Activated gamma-delta T cell treated with anti-CD3 and anti-CD28 coated beads, Interleukin-2, amount 50 U/mL, for 16 hours (primary cell): ENCODE results near the gene MAP7.
"Not testable (repeated sequence)": the region's sequence is repeated elsewhere in the genome, so short reads cannot be mapped to it uniquely, and the experiment has no call there.

Experiments
- DNase-seq: peaks from one replicate; pipeline ENCODE4 v3.0.0-alpha.2; 2020; ENCODE audit warnings: low read depth

MAP7 gene

DNA sequence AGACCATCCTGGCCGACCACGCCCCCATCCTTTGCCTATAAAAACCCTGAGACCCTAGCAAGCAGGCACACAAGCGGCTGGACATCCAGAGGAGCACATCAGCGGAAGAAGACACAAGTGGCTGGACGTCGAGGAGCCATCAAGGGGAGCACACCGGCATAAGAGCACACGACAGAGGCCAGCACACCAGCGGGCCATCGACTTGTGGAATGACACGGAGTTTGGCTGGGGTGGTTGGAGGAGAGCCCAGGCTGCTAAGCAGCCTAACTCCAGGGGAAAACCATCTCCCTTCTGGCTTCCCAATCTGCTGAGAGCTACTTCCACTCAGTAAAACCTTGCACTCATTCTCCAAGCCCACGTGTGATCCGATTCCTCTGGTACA, 215.8 kb downstream of the MAP7 start:
- no peak for DNase-seq

- no peak for DNase-seq
Measured at GRCh38 chr6:136333824-136334464, 216.3 kb downstream of the MAP7 start.

GRCh38 chr6:136331461-136331860, 218.8 kb downstream of the MAP7 start:
- DNase-seq = no peak

- no peak for DNase-seq
Measured at GRCh38 chr6:136330634-136331033, 219.6 kb downstream of the MAP7 start.

- DNase-seq = no peak
Measured at GRCh38 chr6:136326038-136326553, 224.1 kb downstream of the MAP7 start.

- no peak for DNase-seq
Measured at GRCh38 chr6:136324686-136325380, 225.4 kb downstream of the MAP7 start.

DNA sequence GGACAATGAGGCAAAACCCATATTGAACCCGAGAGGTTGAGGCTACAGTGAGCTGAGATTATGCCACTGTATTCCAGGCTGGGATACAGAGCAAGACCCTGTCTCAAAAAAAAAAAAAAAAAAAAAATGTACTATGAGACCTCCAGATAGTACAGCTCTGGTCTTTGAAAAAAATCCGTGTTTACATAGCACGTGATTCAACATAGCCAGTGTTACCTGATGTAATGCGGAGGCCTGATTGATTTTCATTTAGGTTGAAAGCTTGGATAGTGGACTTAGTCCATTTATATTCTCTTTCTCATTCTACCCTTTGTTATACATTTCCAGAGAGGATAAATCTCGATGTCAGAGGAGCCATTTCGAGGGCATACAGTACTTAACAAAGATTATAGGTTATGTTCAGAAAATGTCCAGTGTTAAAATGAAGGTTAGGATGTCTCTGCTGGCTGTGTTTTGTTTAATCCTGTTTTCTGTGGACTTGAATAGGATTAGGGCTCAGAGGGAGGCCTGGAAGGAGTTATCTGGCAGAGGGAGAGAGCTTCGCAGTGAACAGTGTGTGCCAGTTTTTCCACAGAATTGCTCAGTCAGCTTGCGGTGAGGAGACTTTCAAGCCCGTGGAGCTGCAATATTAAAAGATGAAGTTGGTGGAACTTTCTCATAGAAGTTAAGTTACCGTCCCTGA, 226.7 kb downstream of the MAP7 start:
- no peak for DNase-seq

GRCh38 chr6:136319732-136320131, 230.5 kb downstream of the MAP7 start:
- no peak for DNase-seq

DNA sequence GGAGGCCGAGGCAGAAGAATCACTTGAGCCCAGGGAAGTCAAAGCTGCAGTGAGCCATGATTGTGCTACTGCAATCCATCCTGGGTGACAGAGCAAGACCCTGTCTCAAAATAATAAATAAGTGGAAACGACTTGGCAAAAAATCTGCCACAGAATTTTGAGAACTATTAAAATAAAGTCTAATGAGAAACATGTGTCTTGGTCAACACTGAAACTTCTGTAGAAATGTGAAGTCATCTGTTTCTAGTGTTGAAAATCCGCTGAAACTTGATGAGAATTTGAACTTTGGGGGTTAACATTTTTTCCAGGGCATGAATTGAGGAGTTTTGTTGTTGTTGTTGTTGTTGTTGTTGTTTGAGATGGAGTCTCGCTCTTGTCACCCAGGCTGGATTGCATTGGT, 231.5 kb downstream of the MAP7 start:
- no peak for DNase-seq

DNA sequence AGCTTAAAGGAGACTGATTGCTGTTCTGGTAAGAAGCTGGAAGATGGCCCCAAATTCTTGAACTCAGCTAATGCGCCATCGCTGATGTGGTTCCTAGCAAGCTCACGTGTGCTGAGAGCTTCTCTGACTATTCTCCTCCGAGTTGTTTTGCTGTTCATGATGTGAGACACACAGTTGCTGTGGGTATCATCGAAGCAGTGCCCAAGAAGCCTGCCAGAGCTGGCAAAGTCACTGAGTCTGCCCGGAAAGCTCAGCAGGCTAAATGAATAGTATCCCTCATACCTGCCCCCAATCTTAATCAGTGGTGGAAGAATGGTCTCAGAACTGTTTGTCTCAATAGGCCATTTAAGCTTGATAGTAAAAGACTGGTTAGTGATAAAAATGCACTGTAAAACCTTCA, 232.3 kb downstream of the MAP7 start:
- no peak for DNase-seq

DNA sequence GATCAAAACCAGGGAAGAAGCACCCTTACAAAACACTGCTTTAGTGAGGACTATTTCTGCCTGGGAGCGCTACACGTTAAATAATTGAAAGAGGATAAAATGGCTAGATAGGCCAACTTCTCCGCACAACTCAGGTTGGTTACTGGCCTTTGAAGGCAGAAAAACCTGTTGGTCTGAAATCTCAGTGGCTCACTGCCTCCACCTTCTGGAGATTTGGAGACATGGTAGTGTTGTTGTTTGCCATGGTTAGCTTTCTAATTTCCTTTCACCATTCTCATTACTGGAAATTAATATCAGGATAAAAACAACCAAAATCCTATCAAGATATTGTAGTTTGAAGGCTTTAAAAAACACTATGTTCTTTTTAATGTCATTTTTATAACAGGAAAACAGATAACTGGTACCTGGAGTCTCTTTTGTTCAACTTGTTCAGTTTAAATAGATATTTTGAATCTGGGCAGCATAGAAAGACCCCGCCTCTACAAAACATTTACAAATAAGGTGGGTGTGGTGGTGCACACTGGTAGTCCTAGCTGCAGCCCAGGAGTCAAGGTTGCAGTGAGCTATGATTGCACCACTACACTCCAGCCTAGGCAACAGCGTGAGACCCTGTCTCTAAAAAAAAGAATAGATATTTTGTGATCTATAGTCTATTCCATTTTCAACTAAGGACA, 233.1 kb downstream of the MAP7 start:
- peak; percentile 42 for DNase-seq

- DNase-seq = no peak
Measured at GRCh38 chr6:136315594-136315993, 234.6 kb downstream of the MAP7 start.

- DNase-seq = no peak
Measured at GRCh38 chr6:136312975-136313374, 237.2 kb downstream of the MAP7 start.

DNA sequence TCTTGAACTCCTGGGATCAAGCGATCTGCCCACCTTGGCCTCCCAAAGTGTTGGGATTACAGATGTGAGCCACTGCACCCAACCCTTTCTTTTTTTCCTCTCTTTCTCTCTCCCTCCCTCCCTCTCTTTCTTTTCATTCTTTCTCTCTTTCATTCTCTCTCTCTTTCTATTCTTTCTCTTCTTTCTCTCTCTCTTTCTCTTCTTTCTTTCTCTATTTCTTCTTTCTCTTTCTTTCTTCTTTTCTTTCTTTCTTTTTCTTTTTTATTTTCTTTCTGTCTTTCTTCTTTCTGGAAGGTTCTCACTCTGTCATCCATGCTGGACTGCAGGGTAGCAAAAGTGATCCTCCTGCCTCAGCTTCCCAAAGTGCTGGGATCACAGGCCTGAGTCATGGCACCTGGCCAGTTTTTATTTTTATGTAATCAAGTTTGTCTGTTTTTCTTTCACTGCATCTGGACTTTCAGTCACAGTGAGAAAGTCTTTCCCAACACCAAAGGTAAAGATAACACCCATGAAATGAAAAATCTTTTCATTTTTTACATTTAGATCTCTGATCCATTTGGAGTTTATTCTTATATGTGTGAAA, 240.4 kb downstream of the MAP7 start:
- DNase-seq = no peak

DNA sequence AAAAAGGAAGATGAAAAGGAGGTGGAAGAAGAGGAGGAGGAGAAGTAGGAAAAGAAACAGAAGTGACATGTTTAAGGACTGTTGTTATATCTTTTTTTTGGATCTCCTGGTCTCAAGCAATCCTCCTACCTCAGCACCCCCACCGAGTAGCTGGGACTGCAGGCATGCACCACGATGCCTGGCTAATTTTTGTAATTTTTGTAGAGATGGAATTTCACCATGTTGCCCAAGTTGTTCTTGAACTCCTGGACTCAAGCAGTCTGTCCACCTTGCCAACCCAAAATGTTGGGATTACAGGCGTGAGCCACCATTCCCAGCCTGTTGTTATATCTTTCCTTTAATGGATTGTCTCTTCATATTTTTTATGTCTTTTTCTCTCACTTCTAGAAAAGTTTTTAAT, 241.1 kb downstream of the MAP7 start:
- DNase-seq = no peak

DNA sequence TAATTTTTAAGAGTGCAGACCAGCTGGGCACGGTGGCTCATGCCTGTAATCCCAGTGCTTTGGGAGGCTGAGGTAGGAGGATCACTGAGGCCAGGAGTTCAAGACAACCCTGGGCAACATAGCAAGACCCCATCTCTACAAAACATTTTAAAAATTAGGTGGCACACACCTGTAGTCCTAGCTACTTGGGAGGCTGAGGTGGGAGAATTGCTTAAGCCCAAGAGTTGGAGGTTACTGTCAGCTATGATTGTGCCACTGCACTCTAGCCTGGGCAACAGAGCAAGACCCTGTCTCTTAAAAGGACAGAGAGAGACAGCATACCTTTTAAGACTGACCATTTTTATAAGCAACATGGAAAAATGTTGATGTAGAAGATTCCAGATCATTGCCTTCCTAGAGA, 241.8 kb downstream of the MAP7 start:
- not testable (repeated sequence) for DNase-seq

DNA sequence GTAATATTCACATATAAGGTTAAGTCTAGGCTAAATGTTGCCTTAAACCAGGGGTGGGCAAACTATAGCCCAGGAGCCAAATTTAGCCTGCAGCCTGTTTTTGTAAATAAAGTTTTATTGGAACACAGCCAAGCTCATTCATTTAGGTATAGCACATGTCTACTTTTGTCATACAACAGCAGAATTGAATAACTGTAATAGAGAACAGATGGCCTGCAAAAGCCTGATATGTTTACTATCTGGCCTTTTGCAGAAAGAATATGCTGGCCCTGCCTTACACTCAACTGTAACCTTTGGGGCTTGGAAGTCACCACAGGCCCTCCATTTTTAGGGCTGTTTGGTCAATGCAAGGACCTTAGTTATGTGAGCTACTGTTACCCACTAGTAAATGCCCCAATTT, 242.9 kb downstream of the MAP7 start:
- no peak for DNase-seq

DNA sequence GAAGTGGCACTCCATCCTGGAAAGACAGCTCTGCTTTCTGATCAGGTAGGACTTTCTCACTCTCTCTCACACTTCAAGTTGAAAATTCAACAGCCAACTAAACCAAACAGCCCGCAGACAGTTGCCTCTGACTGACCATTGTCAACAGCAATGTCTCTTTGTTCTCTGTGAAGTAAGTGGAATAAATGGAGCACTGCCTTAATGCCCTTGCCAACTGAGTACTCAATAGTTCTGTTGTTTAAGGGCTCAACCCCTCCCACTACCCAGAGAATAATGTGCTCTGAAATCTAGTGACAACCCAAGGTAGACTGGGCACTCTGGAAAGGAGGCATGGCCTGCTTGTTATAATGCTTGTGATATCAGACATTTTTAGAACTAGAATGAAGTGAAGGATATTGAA, 243.8 kb downstream of the MAP7 start:
- no peak for DNase-seq

GRCh38 chr6:136304410-136304809, 245.8 kb downstream of the MAP7 start:
- DNase-seq = no peak

DNA sequence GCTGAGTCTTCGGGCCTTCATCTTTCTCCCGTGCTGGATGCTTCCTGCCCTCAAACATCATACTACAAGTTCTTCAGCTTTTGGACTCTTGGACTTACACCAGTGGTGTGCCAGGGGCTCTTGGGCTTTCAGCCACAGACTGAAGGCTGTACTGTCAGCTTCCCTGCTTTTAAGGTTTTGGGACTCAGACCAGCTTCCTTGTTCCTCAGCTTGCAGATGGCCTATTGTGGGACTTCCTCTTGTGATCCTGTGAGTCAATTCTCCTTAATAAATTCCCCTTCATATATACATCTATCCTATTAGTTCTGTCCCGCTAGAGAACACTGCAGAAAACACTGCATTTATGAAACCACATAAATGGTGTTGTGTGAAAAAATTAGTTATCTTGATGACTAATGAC, 246.7 kb downstream of the MAP7 start:
- no peak for DNase-seq

GRCh38 chr6:136294621-136295020, 255.6 kb downstream of the MAP7 start:
- no peak for DNase-seq
